WERI-Rb-1 (cell line): ENCODE results near the gene DDIT3.
"Not testable (repeated sequence)": the region's sequence is repeated elsewhere in the genome, so short reads cannot be mapped to it uniquely, and the experiment has no call there.

ENCODE experiments used
- DNase-seq: peaks from one replicate; pipeline ENCODE4 v3.0.0-alpha.2; 2020
- H3K27ac ChIP-seq: fragments of 250-450 bp; sonication (Bioruptor Pico); 2 replicates; pipeline ENCODE4 v1.5.1; 2020; ENCODE audit warnings: mild to moderate bottlenecking, moderate library complexity
- H3K27me3 ChIP-seq: fragments of 250-450 bp; sonication (Bioruptor Pico); 2 replicates; pipeline ENCODE4 v1.5.1; 2021; ENCODE audit warnings: mild to moderate bottlenecking, low read depth, moderate library complexity; ENCODE audit not compliant: insufficient read depth, severe bottlenecking
- H3K36me3 ChIP-seq: fragments of 250-450 bp; sonication (Bioruptor Pico); 2 replicates; pipeline ENCODE4 v1.5.1; 2020; ENCODE audit warnings: mild to moderate bottlenecking, moderate library complexity
- H3K4me3 ChIP-seq: 2 replicates; pipeline ENCODE4 v1.5.1; 2011; ENCODE audit warnings: low read depth, mild to moderate bottlenecking, control low read depth, low read length
- H3K9me3 ChIP-seq: fragments of 250-450 bp; sonication (Bioruptor Pico); 2 replicates; pipeline ENCODE4 v1.5.1; 2021; ENCODE audit warnings: mild to moderate bottlenecking, moderate library complexity; ENCODE audit not compliant: severe bottlenecking
- TF ChIP-seq, protein P1 (sequence below): IDR thresholded peaks from 2 replicates; pipeline ENCODE4 v1.5.1; 2011; ENCODE audit warnings: low read depth, mild to moderate bottlenecking, control low read depth, inconsistent platforms, low read length

Gene DDIT3

DNA sequence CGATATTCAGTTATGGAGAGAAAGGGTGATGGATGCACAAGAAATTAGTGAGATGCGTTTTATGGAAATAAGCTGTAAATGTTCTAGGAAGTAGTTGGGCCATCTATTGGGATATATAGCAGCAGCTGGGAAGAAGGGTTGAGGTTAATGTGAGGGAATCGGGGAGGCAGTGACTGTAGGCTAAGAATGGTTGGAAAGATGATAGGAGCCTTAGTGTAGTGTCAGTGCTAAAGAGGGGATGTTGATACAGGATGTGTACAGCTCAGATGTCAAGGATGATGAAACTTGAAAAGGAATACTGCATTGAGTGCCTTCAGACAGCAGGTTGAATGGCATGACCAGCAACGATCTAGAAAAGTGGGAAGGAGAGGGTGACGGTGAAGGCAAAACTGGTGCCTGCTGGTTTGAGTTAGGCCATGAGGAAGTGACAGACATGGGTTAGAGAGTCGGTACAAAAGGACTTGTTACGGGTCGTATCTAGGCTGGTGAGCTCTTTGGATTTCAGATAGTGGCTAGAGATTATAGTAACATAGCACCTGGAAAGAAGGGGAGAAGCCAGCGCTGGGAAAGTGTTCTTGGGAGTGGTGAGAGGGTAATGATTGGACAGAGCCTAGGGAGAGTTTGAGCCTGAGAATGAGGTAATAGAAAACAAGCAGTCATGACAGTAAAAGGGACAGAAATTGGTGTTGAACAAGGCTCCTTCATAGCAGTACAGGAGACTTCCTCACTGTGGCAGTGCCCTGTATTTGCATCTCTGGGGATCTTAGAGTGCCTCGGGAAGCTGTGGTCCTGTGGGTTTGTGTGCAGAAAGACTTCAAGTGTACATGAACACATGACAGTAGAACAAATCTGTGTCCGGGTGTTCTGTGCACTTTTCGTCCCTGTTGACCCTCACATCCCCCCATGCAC, 22.8 kb downstream of the DDIT3 start:
- Histone ChIP-seq H3K27me3 (no peaks in the 10 kb centered on the region), H3K36me3 (peaks cover 81% of the 10 kb centered on the region), H3K27ac (no peak overlapping the region), H3K4me3 (no peak overlapping the region), H3K9me3 (no peaks in the 10 kb centered on the region)
- no peak for DNase-seq
- TF ChIP-seq, protein P1, sequence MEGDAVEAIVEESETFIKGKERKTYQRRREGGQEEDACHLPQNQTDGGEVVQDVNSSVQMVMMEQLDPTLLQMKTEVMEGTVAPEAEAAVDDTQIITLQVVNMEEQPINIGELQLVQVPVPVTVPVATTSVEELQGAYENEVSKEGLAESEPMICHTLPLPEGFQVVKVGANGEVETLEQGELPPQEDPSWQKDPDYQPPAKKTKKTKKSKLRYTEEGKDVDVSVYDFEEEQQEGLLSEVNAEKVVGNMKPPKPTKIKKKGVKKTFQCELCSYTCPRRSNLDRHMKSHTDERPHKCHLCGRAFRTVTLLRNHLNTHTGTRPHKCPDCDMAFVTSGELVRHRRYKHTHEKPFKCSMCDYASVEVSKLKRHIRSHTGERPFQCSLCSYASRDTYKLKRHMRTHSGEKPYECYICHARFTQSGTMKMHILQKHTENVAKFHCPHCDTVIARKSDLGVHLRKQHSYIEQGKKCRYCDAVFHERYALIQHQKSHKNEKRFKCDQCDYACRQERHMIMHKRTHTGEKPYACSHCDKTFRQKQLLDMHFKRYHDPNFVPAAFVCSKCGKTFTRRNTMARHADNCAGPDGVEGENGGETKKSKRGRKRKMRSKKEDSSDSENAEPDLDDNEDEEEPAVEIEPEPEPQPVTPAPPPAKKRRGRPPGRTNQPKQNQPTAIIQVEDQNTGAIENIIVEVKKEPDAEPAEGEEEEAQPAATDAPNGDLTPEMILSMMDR = no peak

- TF ChIP-seq, protein P1 = no peak
- Histone ChIP-seq H3K27me3 (no peaks in the 10 kb centered on the region), H3K36me3 (peaks cover 81% of the 10 kb centered on the region), H3K27ac (no peak overlapping the region), H3K9me3 (no peaks in the 10 kb centered on the region), H3K4me3 (no peak overlapping the region)
- no peak for DNase-seq
Observed at GRCh38 chr12:57496822-57497221, 23.5 kb downstream of the DDIT3 start.

- not testable (repeated sequence) for H3K4me3 ChIP-seq, DNase-seq, H3K9me3 ChIP-seq, H3K27ac ChIP-seq, H3K27me3 ChIP-seq
- peaks cover 80% of the 10 kb centered on the region for H3K36me3 ChIP-seq
Observed at GRCh38 chr12:57495051-57495701, 25.1 kb downstream of the DDIT3 start.

DNA sequence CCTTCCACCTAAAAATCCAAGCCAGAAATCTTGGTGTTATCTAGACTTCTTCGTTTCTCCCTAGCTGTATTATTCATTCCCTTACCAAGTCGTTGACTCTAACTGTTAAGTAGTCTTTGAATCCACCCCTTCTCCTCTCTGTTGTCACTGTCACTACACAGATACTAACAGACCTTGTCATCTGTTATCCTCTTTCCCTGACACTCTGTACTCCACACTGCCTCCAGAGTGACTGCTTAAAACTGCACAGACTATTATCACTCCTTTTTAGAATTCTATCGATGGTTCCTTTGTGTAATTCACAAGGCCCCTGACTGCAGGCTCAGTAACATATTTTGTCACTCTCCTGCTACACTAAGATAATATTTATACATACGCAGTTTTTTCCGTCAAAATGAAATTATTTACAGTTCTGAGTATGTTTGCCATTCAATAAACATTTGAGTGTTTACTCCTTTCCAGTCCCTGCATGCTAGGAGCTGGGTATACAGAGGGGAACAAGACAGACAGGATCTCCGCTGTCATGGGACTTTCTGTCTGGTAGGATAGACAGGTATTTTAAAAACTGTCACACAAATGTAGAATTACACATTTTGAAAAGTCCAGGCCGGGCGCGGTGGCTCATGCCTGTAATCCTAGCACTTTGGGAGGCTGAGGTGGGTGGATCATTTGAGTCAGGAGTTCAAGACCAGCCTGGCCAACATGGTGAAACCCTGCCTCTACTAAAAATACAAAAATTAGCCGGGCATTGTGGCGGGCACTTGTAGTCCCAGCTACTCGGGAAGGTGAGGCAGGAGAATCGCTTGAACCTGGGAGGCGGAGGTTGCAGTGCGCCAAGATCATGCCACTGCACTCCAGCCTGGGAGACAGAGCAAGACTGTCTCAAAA, 28.7 kb downstream of the DDIT3 start:
- TF ChIP-seq, protein P1 = peak; percentile 52
- H3K27me3 ChIP-seq = no peaks in the 10 kb centered on the region
- peaks cover 68% of the 10 kb centered on the region for H3K36me3 ChIP-seq
- peak overlapping the region; percentile 30 for H3K27ac ChIP-seq
- no peak for DNase-seq
- H3K9me3 ChIP-seq = no peaks in the 10 kb centered on the region
- H3K4me3 ChIP-seq = no peak overlapping the region

- TF ChIP-seq, protein P1 = no peak
- Histone ChIP-seq H3K9me3 (no peaks in the 10 kb centered on the region), H3K36me3 (peaks cover 57% of the 10 kb centered on the region), H3K27ac (peak overlapping the region; percentile 99), H3K4me3 (no peak overlapping the region), H3K27me3 (no peaks in the 10 kb centered on the region)
- no peak for DNase-seq
Observed at GRCh38 chr12:57490126-57490525, 30.2 kb downstream of the DDIT3 start.
